H1 (cell line): Measurements from ENCODE around the gene OR7A10.

Source experiments
- ASH2L ChIP-seq: fragments of 200-600, 300-600 bp; sonication (generic); IDR thresholded peaks from one replicate; pipeline ENCODE4 v1.7.1; 2017; ENCODE audit warnings: low read length
- EGR1 ChIP-seq: IDR thresholded peaks from 2 replicates; pipeline ENCODE4 v1.6.1; 2011; ENCODE audit warnings: low read depth, low read length, borderline replicate concordance
- EP300 ChIP-seq, 2 experiments: IDR thresholded peaks; 1 replicate in 1 of 2; 2 replicates in 1 of 2; pipeline ENCODE4 v1.6.1; 2011 to 2012; ENCODE audit warnings: low read depth in 2 of 2, low read length in 2 of 2, mild to moderate bottlenecking in 2 of 2, borderline replicate concordance in 1 of 2, inconsistent platforms in 1 of 2, moderate library complexity in 1 of 2
- EZH2 ChIP-seq: fragments of 200-600 bp; sonication (generic); IDR thresholded peaks from 2 replicates; pipeline ENCODE4 v1.7.1; 2012; ENCODE audit warnings: low read depth, mild to moderate bottlenecking, moderate library complexity, low read length, inconsistent platforms; ENCODE audit not compliant: severe bottlenecking
- NRF1 ChIP-seq: IDR thresholded peaks from 2 replicates; pipeline ENCODE4 v1.6.1; 2011; ENCODE audit warnings: mild to moderate bottlenecking, low read depth, low read length, improper control_type of control experiment
- POLR2A ChIP-seq, 2 experiments: IDR thresholded peaks; 1 replicate in 1 of 2; 2 replicates in 1 of 2; pipeline ENCODE4 v1.6.1; 2011; ENCODE audit warnings: low read depth in 2 of 2, low read length in 2 of 2, mild to moderate bottlenecking in 2 of 2; ENCODE audit errors: control extremely low read depth in 1 of 2
- RXRA ChIP-seq: IDR thresholded peaks from 2 replicates; pipeline ENCODE4 v1.6.1; 2011; ENCODE audit warnings: low read depth, mild to moderate bottlenecking, low read length, moderate library complexity; ENCODE audit not compliant: insufficient read depth
- ZNF274 ChIP-seq: IDR thresholded peaks from 2 replicates; pipeline ENCODE4 v1.7.0; 2012; ENCODE audit warnings: low read length, borderline replicate concordance; ENCODE audit errors: extremely low read depth
- TF ChIP-seq, protein P1 (sequence below): IDR thresholded peaks from 2 replicates; pipeline ENCODE4 v1.6.1; 2012; ENCODE audit warnings: inconsistent platforms
- TF ChIP-seq, protein P2 (sequence below), 3 experiments: IDR thresholded peaks; 1 replicate in 2 of 3; 2 replicates in 1 of 3; pipeline versions ENCODE4 v1.5.1 to v1.6.1; 2011; ENCODE audit warnings: low read length in 3 of 3, mild to moderate bottlenecking in 3 of 3, inconsistent platforms in 2 of 3, low read depth in 1 of 3, moderate library complexity in 1 of 3; ENCODE audit not compliant: insufficient read depth in 1 of 3; ENCODE audit errors: control extremely low read depth in 1 of 3
- TF ChIP-seq, protein P3 (sequence below): IDR thresholded peaks from 2 replicates; pipeline ENCODE4 v1.6.1; 2011; ENCODE audit warnings: low read depth, mild to moderate bottlenecking, low read length; ENCODE audit not compliant: insufficient read depth

DNA sequence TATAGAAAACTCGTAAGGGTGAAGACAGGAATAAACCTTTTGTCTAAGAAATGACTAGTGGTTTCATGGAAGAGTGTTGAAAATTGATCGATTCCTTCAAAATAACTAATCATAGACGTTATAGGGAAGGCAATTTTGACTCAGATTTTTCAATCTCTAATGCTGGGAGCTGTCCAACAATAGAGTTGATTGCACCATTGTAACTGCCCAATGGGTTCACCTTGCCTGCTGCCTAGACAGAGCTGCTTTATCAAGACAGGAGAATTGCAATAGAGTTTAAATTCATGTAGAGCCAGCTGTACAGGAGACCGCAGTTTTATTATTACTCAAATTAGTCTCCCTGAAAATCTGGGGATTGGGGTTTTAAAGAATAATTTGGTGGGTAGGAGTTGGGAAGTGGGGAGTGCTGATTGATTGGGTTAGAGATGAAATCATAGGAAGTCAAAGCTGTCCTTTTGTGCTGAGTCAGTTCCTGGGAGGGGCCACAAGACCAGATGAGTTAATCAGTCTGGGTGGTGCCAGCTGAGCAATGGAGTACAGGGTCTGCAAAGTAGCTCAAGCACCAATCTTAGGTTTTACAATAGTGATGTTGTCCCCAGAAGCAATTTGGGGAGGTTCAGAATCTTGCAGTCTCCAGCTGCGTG lies 53.5 kb downstream of the OR7A10 start:
- no peak for TF ChIP-seq ZNF274
- TF ChIP-seq EGR1 = no peak
- TF ChIP-seq, protein P1, sequence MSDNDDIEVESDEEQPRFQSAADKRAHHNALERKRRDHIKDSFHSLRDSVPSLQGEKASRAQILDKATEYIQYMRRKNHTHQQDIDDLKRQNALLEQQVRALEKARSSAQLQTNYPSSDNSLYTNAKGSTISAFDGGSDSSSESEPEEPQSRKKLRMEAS = no peak
- TF ChIP-seq NRF1 = no peak
- no peak for TF ChIP-seq EZH2
- no peak for TF ChIP-seq ASH2L
- TF ChIP-seq, protein P2, sequence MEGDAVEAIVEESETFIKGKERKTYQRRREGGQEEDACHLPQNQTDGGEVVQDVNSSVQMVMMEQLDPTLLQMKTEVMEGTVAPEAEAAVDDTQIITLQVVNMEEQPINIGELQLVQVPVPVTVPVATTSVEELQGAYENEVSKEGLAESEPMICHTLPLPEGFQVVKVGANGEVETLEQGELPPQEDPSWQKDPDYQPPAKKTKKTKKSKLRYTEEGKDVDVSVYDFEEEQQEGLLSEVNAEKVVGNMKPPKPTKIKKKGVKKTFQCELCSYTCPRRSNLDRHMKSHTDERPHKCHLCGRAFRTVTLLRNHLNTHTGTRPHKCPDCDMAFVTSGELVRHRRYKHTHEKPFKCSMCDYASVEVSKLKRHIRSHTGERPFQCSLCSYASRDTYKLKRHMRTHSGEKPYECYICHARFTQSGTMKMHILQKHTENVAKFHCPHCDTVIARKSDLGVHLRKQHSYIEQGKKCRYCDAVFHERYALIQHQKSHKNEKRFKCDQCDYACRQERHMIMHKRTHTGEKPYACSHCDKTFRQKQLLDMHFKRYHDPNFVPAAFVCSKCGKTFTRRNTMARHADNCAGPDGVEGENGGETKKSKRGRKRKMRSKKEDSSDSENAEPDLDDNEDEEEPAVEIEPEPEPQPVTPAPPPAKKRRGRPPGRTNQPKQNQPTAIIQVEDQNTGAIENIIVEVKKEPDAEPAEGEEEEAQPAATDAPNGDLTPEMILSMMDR (IDR thresholded peaks at IDR 0.05; ENCODE audit: control extremely low read depth in 1 of 3, insufficient read depth in 1 of 3, low read depth in 1 of 3, low read length in 3 of 3) = no peak
- TF ChIP-seq, protein P3, sequence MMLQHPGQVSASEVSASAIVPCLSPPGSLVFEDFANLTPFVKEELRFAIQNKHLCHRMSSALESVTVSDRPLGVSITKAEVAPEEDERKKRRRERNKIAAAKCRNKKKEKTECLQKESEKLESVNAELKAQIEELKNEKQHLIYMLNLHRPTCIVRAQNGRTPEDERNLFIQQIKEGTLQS = no peak
- no peak for TF ChIP-seq RXRA
- no peak for TF ChIP-seq POLR2A (IDR thresholded peaks at IDR 0.05; ENCODE audit: control extremely low read depth in 1 of 2, low read depth in 2 of 2, low read length in 2 of 2)
- no peak for TF ChIP-seq EP300 (IDR thresholded peaks at IDR 0.05; ENCODE audit: borderline replicate concordance in 1 of 2, low read depth in 2 of 2, low read length in 2 of 2)
